IMR-90 (cell line): ENCODE results near the gene INTS14. TPM values are rescaled to one million over a fixed set of nuclear protein-coding genes. Genes with fewer than 3 reads are reported as not detected.

Experiments used
- ATAC-seq: fragments of 200-7000 bp; cut with Tn5 transposase; 2 replicates; pipeline ENCODE4 v1.9.1; 2020; ENCODE audit warnings: low read depth, mild to moderate bottlenecking, moderate library complexity
- BruUV-seq: library from RNA; stranded (reverse); fragments of 400-500 nt; replicated peaks from 2 replicates; lab custom pipeline; 2021; lab: Mats Ljungman, UMichigan
- CTCF ChIA-PET: fragments of 300-600 bp; formaldehyde crosslinking; extraction: SDS; loops from one replicate; lab custom pipeline; 2021; ENCODE audit warnings: antibody characterized with exemption; lab: Yijun Ruan, JAX
- POLR2A ChIA-PET: fragments of 300-600 bp; sonication (Branson Sonifier 250); formaldehyde crosslinking; loops from one replicate; lab custom pipeline; 2022; ENCODE audit warnings: antibody characterized with exemption; ENCODE audit not compliant: unreplicated experiment; lab: Charles Lee
- DNase-seq: peaks from one replicate; pipeline ENCODE4 v3.0.0; 2013
- H2AFZ ChIP-seq: replicated peaks from 2 replicates; pipeline ENCODE3; 2013; ENCODE audit warnings: low read length, mild to moderate bottlenecking; ENCODE audit not compliant: poor library complexity
- H2AK5ac ChIP-seq: 2 replicates; pipeline ENCODE4 v1.6.1; 2013; ENCODE audit warnings: low read depth, low read length, inconsistent platforms
- H2AK9ac ChIP-seq: replicated peaks from 2 replicates; pipeline ENCODE3; 2013; ENCODE audit warnings: mild to moderate bottlenecking, low read depth, low read length, moderate library complexity; ENCODE audit not compliant: poor library complexity
- H2BK120ac ChIP-seq: 2 replicates; pipeline ENCODE4 v1.6.1; 2013; ENCODE audit warnings: low read depth, low read length, inconsistent platforms
- H2BK15ac ChIP-seq: 3 replicates; pipeline ENCODE4 v1.6.1; 2013; ENCODE audit warnings: low read depth, low read length, inconsistent platforms
- H2BK20ac ChIP-seq: 2 replicates; pipeline ENCODE4 v1.6.1; 2013; ENCODE audit warnings: low read depth, mild to moderate bottlenecking, inconsistent platforms, low read length, moderate library complexity
- H2BK5ac ChIP-seq: 2 replicates; pipeline ENCODE4 v1.6.1; 2013; ENCODE audit warnings: mild to moderate bottlenecking, low read depth, low read length, inconsistent platforms; ENCODE audit not compliant: poor library complexity, severe bottlenecking
- H3K14ac ChIP-seq: replicated peaks from 2 replicates; pipeline ENCODE4 v1.6.1; 2013; ENCODE audit warnings: low read depth, low read length, inconsistent platforms
- H3K18ac ChIP-seq: 2 replicates; pipeline ENCODE4 v1.6.1; 2013; ENCODE audit warnings: low read depth, low read length, control low read depth
- H3K23ac ChIP-seq: 2 replicates; pipeline ENCODE4 v1.6.1; 2013; ENCODE audit warnings: low read depth, low read length, inconsistent platforms
- H3K27ac ChIP-seq: 2 replicates; pipeline ENCODE4 v1.5.1; 2013; ENCODE audit warnings: mild to moderate bottlenecking, control low read depth, low read length; ENCODE audit not compliant: insufficient read depth
- H3K27me3 ChIP-seq: 2 replicates; pipeline ENCODE4 v1.6.1; 2013; ENCODE audit warnings: low read length; ENCODE audit not compliant: control insufficient read depth, insufficient read depth
- H3K36me3 ChIP-seq: 2 replicates; pipeline ENCODE4 v1.6.1; 2013; ENCODE audit warnings: low read length, mixed read lengths; ENCODE audit not compliant: control insufficient read depth, insufficient read depth
- H3K4ac ChIP-seq: 2 replicates; pipeline ENCODE4 v1.6.1; 2013; ENCODE audit warnings: low read depth, low read length, inconsistent platforms
- H3K4me1 ChIP-seq: 2 replicates; pipeline ENCODE4 v1.6.1; 2013; ENCODE audit warnings: low read length, mixed read lengths; ENCODE audit not compliant: control insufficient read depth, insufficient read depth
- H3K4me2 ChIP-seq: 2 replicates; pipeline ENCODE4 v1.6.1; 2013; ENCODE audit warnings: low read depth, mild to moderate bottlenecking, control low read depth, low read length, moderate library complexity
- H3K4me3 ChIP-seq: 2 replicates; pipeline ENCODE4 v1.5.1; 2013; ENCODE audit warnings: low read depth, mild to moderate bottlenecking, control low read depth, low read length, moderate library complexity; ENCODE audit not compliant: insufficient read depth
- H3K56ac ChIP-seq: 2 replicates; pipeline ENCODE4 v1.6.1; 2013; ENCODE audit warnings: low read length, inconsistent platforms; ENCODE audit not compliant: insufficient read depth; ENCODE audit errors: extremely low read depth
- H3K79me1 ChIP-seq, 2 experiments: 2 replicates each; pipeline ENCODE4 v1.6.1; 2013; ENCODE audit warnings: low read length in 2 of 2, inconsistent platforms in 1 of 2, low read depth in 1 of 2
- H3K9ac ChIP-seq: 2 replicates; pipeline ENCODE4 v1.6.1; 2013; ENCODE audit warnings: low read depth, low read length, control low read depth
- H3K9me1 ChIP-seq: 2 replicates; pipeline ENCODE4 v1.6.1; 2013; ENCODE audit warnings: low read length, inconsistent platforms; ENCODE audit not compliant: insufficient read depth
- H3K9me3 ChIP-seq: 2 replicates; pipeline ENCODE4 v1.6.1; 2013; ENCODE audit warnings: low read length; ENCODE audit not compliant: control insufficient read depth, insufficient read depth
- H4K20me1 ChIP-seq: 2 replicates; pipeline ENCODE4 v1.6.1; 2013; ENCODE audit warnings: low read length, inconsistent platforms; ENCODE audit not compliant: insufficient read depth
- H4K5ac ChIP-seq: 2 replicates; pipeline ENCODE4 v1.6.1; 2013; ENCODE audit warnings: mild to moderate bottlenecking, low read depth, low read length, control low read depth
- H4K8ac ChIP-seq, 2 experiments: 2 replicates each; pipeline ENCODE4 v1.6.1; 2013; ENCODE audit warnings: low read depth in 2 of 2, low read length in 2 of 2, control low read depth in 1 of 2, inconsistent platforms in 1 of 2
- H4K91ac ChIP-seq: 2 replicates; pipeline ENCODE4 v1.6.1; 2013; ENCODE audit warnings: low read depth, low read length, inconsistent platforms; ENCODE audit not compliant: insufficient read depth
- BHLHE40 ChIP-seq: fragments of 150-350 bp; IDR thresholded peaks from 2 replicates; pipeline ENCODE4 v1.6.1; 2016; ENCODE audit warnings: mild to moderate bottlenecking, low read depth, low read length
- CEBPB ChIP-seq: IDR thresholded peaks from 2 replicates; pipeline ENCODE4 v1.6.1; 2012; ENCODE audit warnings: low read depth, low read length, improper control_type of control experiment
- CHD1 ChIP-seq: IDR thresholded peaks from 2 replicates; pipeline ENCODE4 v1.6.1; 2012; ENCODE audit warnings: low read depth, low read length, improper control_type of control experiment
- CTCF ChIP-seq: conservative IDR thresholded peaks from 2 replicates; pipeline ENCODE4 v1.5.1; 2012; ENCODE audit warnings: mild to moderate bottlenecking, low read depth, low read length, improper control_type of control experiment
- ELK1 ChIP-seq: fragments of 150-350 bp; IDR thresholded peaks from 2 replicates; pipeline ENCODE4 v1.6.1; 2016; ENCODE audit warnings: low read depth, mild to moderate bottlenecking, low read length, moderate library complexity, borderline replicate concordance
- FOS ChIP-seq: fragments of 150-350 bp; IDR thresholded peaks from 2 replicates; pipeline ENCODE4 v1.6.1; 2016; ENCODE audit warnings: low read depth, low read length
- MAFK ChIP-seq: IDR thresholded peaks from 2 replicates; pipeline ENCODE4 v1.6.1; 2012; ENCODE audit warnings: low read depth, low read length, improper control_type of control experiment
- MAZ ChIP-seq: IDR thresholded peaks from 2 replicates; pipeline ENCODE4 v1.6.1; 2012; ENCODE audit warnings: low read depth, mild to moderate bottlenecking, low read length, improper control_type of control experiment, moderate library complexity, borderline replicate concordance
- MXI1 ChIP-seq: IDR thresholded peaks from 2 replicates; pipeline ENCODE4 v1.6.1; 2012; ENCODE audit warnings: low read depth, mild to moderate bottlenecking, low read length, moderate library complexity, borderline replicate concordance
- NFE2L2 ChIP-seq: fragments of 150-350 bp; IDR thresholded peaks from 2 replicates; pipeline ENCODE4 v1.6.1; 2016; ENCODE audit warnings: low read depth, mild to moderate bottlenecking, low read length
- POLR2A ChIP-seq: IDR thresholded peaks from 2 replicates; pipeline ENCODE4 v1.6.1; 2012; ENCODE audit warnings: mild to moderate bottlenecking, low read depth, low read length
- RAD21 ChIP-seq: IDR thresholded peaks from 2 replicates; pipeline ENCODE4 v1.6.1; 2012; ENCODE audit warnings: low read length, improper control_type of control experiment
- RCOR1 ChIP-seq: IDR thresholded peaks from 2 replicates; pipeline ENCODE4 v1.6.1; 2012; ENCODE audit warnings: mild to moderate bottlenecking, low read length, improper control_type of control experiment; ENCODE audit not compliant: insufficient replicate concordance
- RFX5 ChIP-seq: IDR thresholded peaks from 2 replicates; pipeline ENCODE4 v1.8.0; 2012; ENCODE audit warnings: low read depth, mild to moderate bottlenecking, low read length, moderate library complexity
- SMC3 ChIP-seq: fragments of 150-350 bp; IDR thresholded peaks from 2 replicates; pipeline ENCODE4 v1.6.1; 2016; ENCODE audit warnings: low read depth, mild to moderate bottlenecking, antibody characterized with exemption, low read length, moderate library complexity
- USF2 ChIP-seq: fragments of 150-350 bp; IDR thresholded peaks from 2 replicates; pipeline ENCODE4 v1.6.1; 2017; ENCODE audit warnings: mild to moderate bottlenecking, antibody characterized with exemption, low read length, low read depth
- whole genome bisulfite sequencing, 2 experiments: methylation state at CpG; one replicate each; pipeline versions ENCODE4 v1.1.5 to v1.1.7; 2013; ENCODE audit warnings: missing lambda C conversion rate in 2 of 2; ENCODE audit not compliant: insufficient read length in 1 of 2; ENCODE audit errors: extremely low coverage in 2 of 2; 5-methylcytosine and 5-hydroxymethylcytosine counted together
- dilution Hi-C: fragments of 300-500 bp; cut with HindIII; formaldehyde crosslinking; loops from one replicate; pipeline ENCODE4 v1.14.3; 2018; ENCODE audit warnings: low sequenced_read_pairs; ENCODE audit not compliant: unreplicated experiment
- in situ Hi-C: fragments of 300-500 bp; cut with MboI; formaldehyde crosslinking; loops from 3 replicates; pipeline ENCODE4 v1.14.3; 2019; ENCODE audit warnings: low sequenced_read_pairs, inconsistent platforms, mixed read lengths
- intact Hi-C: fragments of 100-400 bp; cut with micrococcal nuclease; formaldehyde crosslinking; loops from 2 replicates; pipeline ENCODE4 v1.10.0; 2022
- polyA plus RNA-seq, 3 experiments: library from polyadenylated mRNA; depleted of rRNA; stranded (reverse); fragments of >200 nt; gene quantifications; 2 replicates each; pipeline ENCODE4 v1.2.3, GENCODE V29; 2012; ENCODE audit warnings: low replicate concordance in 1 of 3
- total RNA-seq: library from RNA; depleted of rRNA; stranded (reverse); fragments of >200 nt; gene quantifications from 2 replicates; pipeline ENCODE4 v1.2.3, GENCODE V29; 2012

Gene INTS14
- total and polyA plus RNA-seq, 2 of the 4 experiments (the other 2 are of a cell fraction): 22.9 to 39.5 TPM

GRCh38 chr15:65655457-65655856 is 44.5 kb upstream of the INTS14 start:
- Histone ChIP-seq H3K56ac (no peak overlapping the region), H2BK20ac (no peak overlapping the region), H2AFZ (no peak overlapping the region), H3K23ac (no peak overlapping the region), H3K79me1 (no peaks in the 10 kb centered on the region), H3K4me2 (no peak overlapping the region), H3K4ac (no peak overlapping the region), H3K4me1 (peaks cover 17% of the 10 kb centered on the region), H4K20me1 (no peaks in the 10 kb centered on the region), H3K9ac (no peak overlapping the region), H4K91ac (no peak overlapping the region), H3K18ac (no peak overlapping the region), H2BK5ac (no peak overlapping the region), H3K9me1 (peaks cover 17% of the 10 kb centered on the region), H3K36me3 (peaks cover 11% of the 10 kb centered on the region), H2AK5ac (no peak overlapping the region), H2BK15ac (no peak overlapping the region), H2AK9ac (no peak overlapping the region), H2BK120ac (no peak overlapping the region), H4K5ac (no peak overlapping the region), H3K9me3 (no peaks in the 10 kb centered on the region), H3K27me3 (no peaks in the 10 kb centered on the region), H3K27ac (no peak overlapping the region), H3K4me3 (no peak overlapping the region), H4K8ac (no peak overlapping the region), H3K14ac (no peak overlapping the region)
- BruUV-seq: no TSS peak
- no CpG with 5 or more reads among the region's 4 CpGs for WGBS, 2 experiments
- intact Hi-C loops (no loop called here), in situ Hi-C loops (no loop called here), dilution Hi-C loops (no loop called here)
- POLR2A ChIA-PET: no interaction called here
- no peak for ATAC-seq
- no peak for DNase-seq
- TF ChIP-seq ELK1 (no peak), NFE2L2 (no peak), MAFK (no peak), RCOR1 (no peak), CTCF (no peak), RAD21 (no peak), FOS (no peak), CHD1 (no peak), BHLHE40 (no peak), SMC3 (no peak), MXI1 (no peak), POLR2A (no peak), MAZ (no peak), RFX5 (no peak), CEBPB (no peak), USF2 (no peak)
- CTCF ChIA-PET: no interaction called here
